ENCODE measurements around the gene DAO.

DAO gene

DNA sequence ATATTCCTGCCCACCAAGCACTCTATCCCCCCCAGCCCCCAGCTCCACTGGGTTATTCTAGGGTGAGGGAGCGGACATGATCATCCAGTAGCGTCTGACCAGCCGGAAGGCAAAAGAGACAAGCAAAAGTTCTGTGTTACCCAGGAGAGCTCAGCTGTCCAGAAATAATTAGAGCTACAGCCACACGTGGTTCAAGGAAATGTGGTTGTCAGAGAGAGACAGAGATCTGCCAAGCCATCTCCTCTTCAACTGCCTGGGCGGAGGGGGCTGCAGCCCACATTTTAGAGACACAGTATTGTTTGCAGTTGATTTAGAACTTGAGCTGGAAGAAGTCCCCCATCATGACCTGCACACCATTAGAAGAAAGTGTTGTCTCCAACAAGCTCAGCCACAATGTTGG is 30.4 kb downstream of the DAO start:
- H3K27ac ChIP-seq (ENCODE audit: low read depth, low read length): no peak overlapping the region
- H3K36me3 ChIP-seq (ENCODE audit: insufficient read depth, low read length): no peaks in the 10 kb centered on the region
- no peak overlapping the region for H3K4me3 ChIP-seq (ENCODE audit: low read depth in 1 of 2, low read length in 2 of 2)
- H3K9ac ChIP-seq (ENCODE audit: low read length): no peak overlapping the region
- H3K4me1 ChIP-seq (ENCODE audit: insufficient read depth, low read length): no peaks in the 10 kb centered on the region
- no peaks in the 10 kb centered on the region for H3K27me3 ChIP-seq (ENCODE audit: control insufficient read depth in 1 of 2, insufficient read depth in 2 of 2, low read length in 2 of 2)
- no peaks in the 10 kb centered on the region for H3K9me3 ChIP-seq (ENCODE audit: low read length)

DNA sequence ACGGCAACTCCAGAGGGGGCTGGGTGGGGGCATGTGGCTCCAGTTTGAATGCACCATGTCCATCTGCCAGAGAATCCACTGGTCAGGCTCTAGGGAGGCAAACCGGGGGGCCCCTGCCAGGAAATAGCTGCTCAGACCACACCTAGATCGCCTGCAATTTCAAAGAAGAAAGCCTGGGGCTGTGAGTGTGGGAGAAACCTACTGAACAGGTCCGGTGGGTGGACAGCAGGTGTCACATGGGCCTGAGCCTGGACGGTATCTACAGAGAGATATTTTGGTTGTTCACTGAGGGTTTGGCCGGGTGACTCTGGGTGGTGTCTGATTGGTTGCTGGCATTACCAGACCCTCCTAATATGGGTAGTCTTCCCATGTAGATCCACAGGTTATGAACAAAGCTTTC is 32.0 kb downstream of the DAO start:
- H3K27me3 ChIP-seq (ENCODE audit: control insufficient read depth in 1 of 2, insufficient read depth in 2 of 2, low read length in 2 of 2): no peaks in the 10 kb centered on the region
- H3K9me3 ChIP-seq (ENCODE audit: low read length): no peaks in the 10 kb centered on the region
- no peak overlapping the region for H3K9ac ChIP-seq (ENCODE audit: low read length)
- H3K4me1 ChIP-seq (ENCODE audit: insufficient read depth, low read length): no peaks in the 10 kb centered on the region
- no peak overlapping the region for H3K4me3 ChIP-seq (ENCODE audit: low read depth in 1 of 2, low read length in 2 of 2)
- no peaks in the 10 kb centered on the region for H3K36me3 ChIP-seq (ENCODE audit: insufficient read depth, low read length)
- H3K27ac ChIP-seq (ENCODE audit: low read depth, low read length): no peak overlapping the region

DNA sequence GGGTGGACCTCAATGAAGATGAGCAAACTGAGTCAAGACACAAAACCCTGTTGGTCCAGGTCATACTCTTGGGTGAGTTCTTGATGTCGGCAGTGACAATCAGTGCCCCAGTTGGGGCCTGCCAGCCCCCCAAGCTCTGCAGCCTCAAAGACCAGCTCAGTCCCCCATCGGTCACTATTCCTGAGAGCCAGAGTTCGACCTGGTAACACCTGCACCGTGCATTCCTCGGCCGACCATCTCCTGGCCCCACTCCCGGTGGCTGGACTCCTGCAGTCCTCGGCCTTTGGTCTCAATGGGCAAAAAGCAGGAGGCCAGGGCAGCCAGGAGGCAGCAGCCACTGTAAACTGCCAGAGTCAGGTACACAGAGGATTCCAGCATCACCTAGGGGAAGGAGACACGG is 32.5 kb downstream of the DAO start:
- Histone ChIP-seq H3K4me1 (ENCODE audit: insufficient read depth, low read length) (no peaks in the 10 kb centered on the region), H3K9ac (ENCODE audit: low read length) (no peak overlapping the region), H3K27ac (ENCODE audit: low read depth, low read length) (no peak overlapping the region), H3K27me3 (ENCODE audit: control insufficient read depth in 1 of 2, insufficient read depth in 2 of 2, low read length in 2 of 2) (no peaks in the 10 kb centered on the region), H3K4me3 (ENCODE audit: low read depth in 1 of 2, low read length in 2 of 2) (no peak overlapping the region), H3K36me3 (ENCODE audit: insufficient read depth, low read length) (no peaks in the 10 kb centered on the region), H3K9me3 (ENCODE audit: low read length) (no peaks in the 10 kb centered on the region)

DNA sequence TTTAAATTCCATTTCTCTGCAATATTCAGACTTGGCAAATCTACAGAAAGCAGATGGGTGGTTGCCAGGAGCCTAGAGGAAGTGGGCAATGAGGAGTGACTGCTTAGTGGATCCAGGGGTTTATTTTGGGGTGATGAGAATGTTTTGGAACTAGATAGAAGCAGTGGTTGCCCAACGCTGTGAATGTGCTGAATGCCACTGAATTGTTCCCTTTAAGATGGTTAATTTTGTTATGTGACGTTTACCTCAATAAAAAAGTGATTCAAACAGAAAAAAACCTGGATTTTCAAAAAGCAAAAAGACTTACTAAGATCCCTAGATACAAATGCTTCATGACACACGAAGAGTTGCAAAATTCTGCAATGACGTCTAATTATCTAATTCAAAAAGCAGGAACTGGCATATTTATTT is 34.2 kb downstream of the DAO start:
- no peaks in the 10 kb centered on the region for H3K27me3 ChIP-seq (ENCODE audit: control insufficient read depth in 1 of 2, insufficient read depth in 2 of 2, low read length in 2 of 2)
- no peak overlapping the region for H3K9ac ChIP-seq (ENCODE audit: low read length)
- no peak overlapping the region for H3K27ac ChIP-seq (ENCODE audit: low read depth, low read length)
- no peaks in the 10 kb centered on the region for H3K36me3 ChIP-seq (ENCODE audit: insufficient read depth, low read length)
- no peaks in the 10 kb centered on the region for H3K4me1 ChIP-seq (ENCODE audit: insufficient read depth, low read length)
- H3K4me3 ChIP-seq (ENCODE audit: low read depth in 1 of 2, low read length in 2 of 2): no peak overlapping the region
- no peaks in the 10 kb centered on the region for H3K9me3 ChIP-seq (ENCODE audit: low read length)

DNA sequence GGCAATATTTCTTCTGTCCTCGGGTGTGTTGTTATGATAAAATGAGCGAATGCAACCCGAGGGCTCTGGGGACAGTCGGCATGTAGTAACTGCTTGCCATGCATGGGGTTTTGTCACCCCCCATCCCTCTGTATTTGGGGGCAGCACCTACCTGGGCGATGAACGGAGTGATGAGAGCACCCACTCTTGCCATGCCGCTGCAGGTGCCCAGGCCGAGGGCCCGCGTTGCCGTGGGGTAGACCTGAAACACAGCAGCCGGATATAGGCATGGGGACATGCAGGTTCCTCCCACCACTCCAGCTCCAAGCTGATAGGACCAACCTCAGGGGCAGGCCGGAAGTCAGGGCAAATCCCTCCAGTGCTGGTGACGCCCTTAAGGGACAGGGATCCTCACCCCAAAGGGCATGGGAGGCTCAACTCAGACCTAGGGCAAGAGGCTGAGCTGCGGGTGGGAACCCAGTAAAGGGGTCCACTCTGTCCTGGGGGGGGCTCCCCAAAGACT is 35.8 kb downstream of the DAO start:
- no peaks in the 10 kb centered on the region for H3K27me3 ChIP-seq (ENCODE audit: control insufficient read depth in 1 of 2, insufficient read depth in 2 of 2, low read length in 2 of 2)
- no peaks in the 10 kb centered on the region for H3K9me3 ChIP-seq (ENCODE audit: low read length)
- no peak overlapping the region for H3K4me3 ChIP-seq (ENCODE audit: low read depth in 1 of 2, low read length in 2 of 2)
- H3K27ac ChIP-seq (ENCODE audit: low read depth, low read length): no peak overlapping the region
- no peaks in the 10 kb centered on the region for H3K4me1 ChIP-seq (ENCODE audit: insufficient read depth, low read length)
- no peaks in the 10 kb centered on the region for H3K36me3 ChIP-seq (ENCODE audit: insufficient read depth, low read length)
- no peak overlapping the region for H3K9ac ChIP-seq (ENCODE audit: low read length)

DNA sequence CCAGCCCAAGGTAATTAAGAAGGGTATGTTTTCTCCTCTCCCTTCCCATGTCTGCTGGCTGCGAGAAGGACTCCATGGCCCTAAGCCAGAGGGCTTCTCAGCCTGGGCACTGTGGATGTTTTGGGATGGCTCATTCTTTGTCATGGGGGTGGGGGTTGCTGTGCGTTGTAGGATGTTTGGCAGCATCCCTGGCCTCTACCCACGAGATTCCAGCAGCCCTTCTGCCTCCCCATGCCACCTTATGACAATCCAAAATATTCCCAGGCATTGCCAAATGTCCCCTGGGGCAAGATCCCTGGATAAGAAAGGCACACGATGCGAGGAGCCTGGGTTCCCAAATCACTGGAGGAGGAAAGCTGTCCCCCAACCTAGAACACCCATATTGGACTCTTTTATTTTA is 36.4 kb downstream of the DAO start:
- Histone ChIP-seq H3K4me1 (ENCODE audit: insufficient read depth, low read length) (no peaks in the 10 kb centered on the region), H3K27ac (ENCODE audit: low read depth, low read length) (no peak overlapping the region), H3K9ac (ENCODE audit: low read length) (no peak overlapping the region), H3K36me3 (ENCODE audit: insufficient read depth, low read length) (no peaks in the 10 kb centered on the region), H3K9me3 (ENCODE audit: low read length) (no peaks in the 10 kb centered on the region), H3K27me3 (ENCODE audit: control insufficient read depth in 1 of 2, insufficient read depth in 2 of 2, low read length in 2 of 2) (no peaks in the 10 kb centered on the region), H3K4me3 (ENCODE audit: low read depth in 1 of 2, low read length in 2 of 2) (no peak overlapping the region)

DNA sequence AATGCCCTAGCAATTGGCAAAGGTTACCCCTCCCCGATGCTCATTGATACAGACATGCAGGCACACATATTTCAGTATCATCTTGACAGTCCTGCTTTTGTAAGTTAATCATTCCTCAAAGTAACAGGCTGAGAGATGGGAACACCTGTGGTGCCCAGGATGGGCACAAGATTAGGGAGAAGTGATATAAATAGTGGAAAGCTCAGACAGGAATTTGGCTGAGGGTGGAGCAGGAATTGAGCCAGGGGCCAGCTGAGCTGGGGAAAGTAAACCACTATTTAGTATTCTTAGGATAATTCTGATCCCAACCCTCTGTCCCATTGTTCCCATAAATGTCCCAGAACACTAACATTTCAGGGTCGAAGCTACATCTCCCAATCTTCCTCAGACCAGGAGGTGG is 38.3 kb downstream of the DAO start:
- no peak overlapping the region for H3K9ac ChIP-seq (ENCODE audit: low read length)
- no peaks in the 10 kb centered on the region for H3K9me3 ChIP-seq (ENCODE audit: low read length)
- no peaks in the 10 kb centered on the region for H3K4me1 ChIP-seq (ENCODE audit: insufficient read depth, low read length)

DNA sequence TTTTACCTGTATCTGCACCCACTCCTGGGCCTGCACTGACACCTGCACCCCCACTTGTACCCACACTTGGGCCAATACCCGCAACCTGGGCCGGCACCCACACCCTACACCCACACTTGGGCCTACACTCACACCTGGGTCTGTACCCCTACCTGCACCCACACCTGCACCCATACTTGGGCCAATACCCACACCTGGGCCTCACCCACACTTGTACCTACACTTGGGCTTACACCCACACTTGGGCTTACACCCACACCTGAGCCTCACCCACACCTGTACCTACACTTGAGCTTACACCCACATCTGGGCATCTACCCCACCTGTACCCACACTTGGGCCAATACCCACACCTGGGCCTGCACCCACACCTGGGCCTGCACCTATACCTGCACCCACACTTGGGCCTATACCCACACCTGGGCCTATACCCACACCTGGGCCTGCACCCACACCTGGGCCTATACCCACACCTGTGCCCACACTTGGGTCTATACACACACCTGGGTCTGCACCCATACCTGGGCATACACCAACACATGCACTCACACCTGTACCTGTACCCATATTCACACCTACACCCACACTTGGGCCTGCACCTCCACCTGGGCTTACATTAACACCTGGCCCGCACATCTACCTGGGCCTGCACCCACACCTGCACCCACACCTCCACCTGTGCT is 39.2 kb downstream of the DAO start:
- Histone ChIP-seq H3K4me1 (ENCODE audit: insufficient read depth, low read length) (no peaks in the 10 kb centered on the region), H3K9me3 (ENCODE audit: low read length) (no peaks in the 10 kb centered on the region), H3K27me3 (ENCODE audit: control insufficient read depth in 1 of 2, insufficient read depth in 2 of 2, low read length in 2 of 2) (no peaks in the 10 kb centered on the region), H3K36me3 (ENCODE audit: insufficient read depth, low read length) (no peaks in the 10 kb centered on the region), H3K4me3 (ENCODE audit: low read depth in 1 of 2, low read length in 2 of 2) (no peak overlapping the region), H3K9ac (ENCODE audit: low read length) (no peak overlapping the region), H3K27ac (ENCODE audit: low read depth, low read length) (no peak overlapping the region)

More for the DNA sequence above, 38.3 kb downstream of the DAO start:
- H3K36me3 ChIP-seq (ENCODE audit: insufficient read depth, low read length): no peaks in the 10 kb centered on the region
- H3K27me3 ChIP-seq (ENCODE audit: control insufficient read depth in 1 of 2, insufficient read depth in 2 of 2, low read length in 2 of 2): no peaks in the 10 kb centered on the region
- no peak overlapping the region for H3K4me3 ChIP-seq (ENCODE audit: low read depth in 1 of 2, low read length in 2 of 2)
- H3K27ac ChIP-seq (ENCODE audit: low read depth, low read length): no peak overlapping the region

DNA sequence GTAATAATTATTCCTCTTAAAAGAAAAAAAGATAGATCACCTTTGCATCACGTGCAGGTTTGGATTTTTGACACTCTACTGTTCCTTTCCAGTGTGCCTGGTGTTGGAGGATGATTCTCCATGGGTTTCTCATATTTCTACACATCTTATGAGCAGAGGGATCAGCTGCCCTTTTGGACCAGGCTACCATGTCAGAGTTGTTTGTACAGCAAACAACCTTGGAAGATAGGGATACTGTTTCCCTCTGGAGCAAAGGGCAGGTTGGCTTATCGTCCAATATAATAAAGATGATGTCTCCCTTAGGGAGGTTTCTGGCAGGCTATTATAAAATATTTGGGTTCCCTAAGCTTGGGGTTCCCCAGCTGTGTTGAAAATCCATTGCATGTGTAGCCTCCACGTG is 42.1 kb downstream of the DAO start:
- no peaks in the 10 kb centered on the region for H3K36me3 ChIP-seq (ENCODE audit: insufficient read depth, low read length)
- H3K9ac ChIP-seq (ENCODE audit: low read length): no peak overlapping the region
- H3K4me1 ChIP-seq (ENCODE audit: insufficient read depth, low read length): no peaks in the 10 kb centered on the region
- H3K27me3 ChIP-seq (ENCODE audit: control insufficient read depth in 1 of 2, insufficient read depth in 2 of 2, low read length in 2 of 2): no peaks in the 10 kb centered on the region
- no peak overlapping the region for H3K27ac ChIP-seq (ENCODE audit: low read depth, low read length)
- H3K4me3 ChIP-seq (ENCODE audit: low read depth in 1 of 2, low read length in 2 of 2): no peak overlapping the region
- H3K9me3 ChIP-seq (ENCODE audit: low read length): no peaks in the 10 kb centered on the region

DNA sequence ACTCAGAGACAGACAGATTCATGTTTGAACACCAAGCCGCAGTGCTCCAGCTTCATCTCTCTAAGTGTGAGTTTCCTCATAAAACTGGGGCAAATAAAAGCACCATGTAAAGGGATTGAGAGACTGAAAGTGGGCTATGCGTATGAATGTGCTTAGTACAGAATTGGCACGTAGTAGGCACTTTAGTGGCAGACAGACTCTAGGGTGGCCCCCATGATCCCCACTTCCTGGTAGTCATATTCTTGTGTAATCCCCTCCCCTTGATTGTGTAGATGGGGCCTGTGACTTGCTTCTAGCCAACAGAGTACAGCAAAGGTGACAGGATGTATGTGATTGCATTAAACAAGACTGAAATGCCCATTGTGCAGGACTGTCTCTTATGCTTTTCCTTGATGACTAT is 43.0 kb downstream of the DAO start:
- Histone ChIP-seq H3K4me3 (ENCODE audit: low read depth in 1 of 2, low read length in 2 of 2) (no peak overlapping the region), H3K27ac (ENCODE audit: low read depth, low read length) (no peak overlapping the region), H3K9me3 (ENCODE audit: low read length) (no peaks in the 10 kb centered on the region)

DNA sequence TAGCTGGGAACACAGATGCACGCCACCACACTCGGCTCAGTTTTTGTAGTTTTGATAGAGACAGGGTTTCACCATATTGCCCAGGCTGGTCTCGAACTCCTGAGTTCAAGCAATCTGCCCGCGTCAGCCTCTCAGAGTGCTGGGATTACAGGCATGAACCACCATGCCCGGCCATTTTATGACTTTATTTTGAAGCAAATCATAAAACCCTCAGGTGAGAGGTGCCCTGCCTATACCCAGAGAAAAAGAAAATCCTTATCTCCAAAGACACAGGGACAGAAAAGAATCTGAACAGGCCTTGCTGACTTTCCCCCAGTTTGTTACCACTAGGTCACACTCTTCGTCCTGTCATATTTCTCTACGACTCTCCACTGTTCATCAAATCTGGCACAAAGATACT is 48.8 kb downstream of the DAO start:
- Histone ChIP-seq H3K4me3 (ENCODE audit: low read depth in 1 of 2, low read length in 2 of 2) (no peak overlapping the region), H3K9ac (ENCODE audit: low read length) (no peak overlapping the region), H3K27me3 (ENCODE audit: control insufficient read depth in 1 of 2, insufficient read depth in 2 of 2, low read length in 2 of 2) (no peaks in the 10 kb centered on the region), H3K36me3 (ENCODE audit: insufficient read depth, low read length) (no peaks in the 10 kb centered on the region), H3K4me1 (ENCODE audit: insufficient read depth, low read length) (no peaks in the 10 kb centered on the region), H3K9me3 (ENCODE audit: low read length) (no peaks in the 10 kb centered on the region), H3K27ac (ENCODE audit: low read depth, low read length) (no peak overlapping the region)

More for the DNA sequence above, 43.0 kb downstream of the DAO start:
- no peak overlapping the region for H3K9ac ChIP-seq (ENCODE audit: low read length)
- H3K4me1 ChIP-seq (ENCODE audit: insufficient read depth, low read length): no peaks in the 10 kb centered on the region
- no peaks in the 10 kb centered on the region for H3K27me3 ChIP-seq (ENCODE audit: control insufficient read depth in 1 of 2, insufficient read depth in 2 of 2, low read length in 2 of 2)
- no peaks in the 10 kb centered on the region for H3K36me3 ChIP-seq (ENCODE audit: insufficient read depth, low read length)

DNA sequence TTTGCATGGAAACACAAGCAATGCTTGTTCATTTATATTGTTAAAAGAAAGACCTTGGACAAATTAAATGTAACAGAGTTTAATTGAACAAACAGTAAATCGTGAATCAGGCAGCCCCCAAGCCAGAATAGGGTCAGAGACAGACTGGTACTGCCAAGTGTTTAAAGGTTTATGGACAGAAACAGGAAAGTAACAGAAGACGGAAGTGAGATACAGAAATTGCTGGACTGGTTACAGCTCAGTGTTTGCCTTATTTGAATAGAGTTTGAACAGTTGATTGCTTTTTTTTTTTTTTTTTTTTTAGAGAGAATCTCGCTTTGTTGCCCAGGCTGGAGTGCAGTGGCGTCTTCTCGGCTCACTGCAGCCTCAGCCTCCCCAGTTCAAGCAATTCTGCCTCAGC is 50.3 kb downstream of the DAO start:
- Histone ChIP-seq H3K4me3 (ENCODE audit: low read depth in 1 of 2, low read length in 2 of 2) (no peak overlapping the region), H3K9me3 (ENCODE audit: low read length) (no peaks in the 10 kb centered on the region), H3K27me3 (ENCODE audit: control insufficient read depth in 1 of 2, insufficient read depth in 2 of 2, low read length in 2 of 2) (no peaks in the 10 kb centered on the region), H3K27ac (ENCODE audit: low read depth, low read length) (no peak overlapping the region), H3K36me3 (ENCODE audit: insufficient read depth, low read length) (no peaks in the 10 kb centered on the region), H3K4me1 (ENCODE audit: insufficient read depth, low read length) (no peaks in the 10 kb centered on the region), H3K9ac (ENCODE audit: low read length) (no peak overlapping the region)

Data from muscle layer of colon (tissue), 2 donors.